Dermis lymphatic vessel endothelial cell (primary cell): Measurements from ENCODE around the gene MINAR2. TPM values are rescaled to one million over a fixed set of nuclear protein-coding genes. Genes with fewer than 3 reads are reported as not detected.

Experiments
- total RNA-seq: library from RNA; depleted of rRNA; stranded (reverse); fragments of >200 nt; gene quantifications from 2 replicates; pipeline ENCODE4 v1.2.1, GENCODE V29; 2014

MINAR2 gene
- total RNA-seq = not detected in 2 replicates

GRCh38 chr5:129747572-129748407 is at the start of gene MINAR2:
TSS of gene MINAR2 (plus strand) at chr5:129748094. CDS start at chr5:129748191, 97 bp downstream.

Other genes with a start within 250 kb of the MINAR2 start
- 4.4 and 5.2 TPM in 2 replicates for gene CHSY3, start 156.4 kb downstream of the MINAR2 start, total RNA-seq